Smooth muscle cell (in vitro differentiated cells): Measurements from ENCODE around the gene ARMC9. TPM values are rescaled to one million over a fixed set of nuclear protein-coding genes. Genes with fewer than 3 reads are reported as not detected.
A peak's percentile ranks its signal among the peaks of the same experiment; 100 is the strongest.

ENCODE experiments used
- DNase-seq: peaks from one replicate; lab custom pipeline; 2025; ENCODE audit not compliant: unreplicated experiment; lab: John Stamatoyannopoulos, UW
- H2AFZ ChIP-seq: fragments of 200-600 bp; sonication (generic); 2 replicates; pipeline ENCODE4 v1.6.0; 2016; ENCODE audit warnings: antibody characterized with exemption, low read depth, mild to moderate bottlenecking
- H3F3A ChIP-seq: fragments of 200-600 bp; sonication (generic); 2 replicates; pipeline ENCODE4 v1.6.0; 2017; ENCODE audit warnings: antibody characterized with exemption, low read depth
- H3K27ac ChIP-seq: fragments of 200-600 bp; sonication (generic); 2 replicates; pipeline ENCODE4 v1.5.1; 2016; ENCODE audit warnings: low read depth, mild to moderate bottlenecking
- H3K27me3 ChIP-seq: fragments of 200-600 bp; sonication (generic); 2 replicates; pipeline ENCODE4 v1.6.1; 2016; ENCODE audit warnings: low read depth, mild to moderate bottlenecking
- H3K36me3 ChIP-seq: fragments of 200-600 bp; sonication (generic); 2 replicates; pipeline ENCODE4 v1.5.1; 2016; ENCODE audit warnings: low read depth
- H3K4me1 ChIP-seq: fragments of 200-600 bp; sonication (generic); 2 replicates; pipeline ENCODE4 v1.5.1; 2016; ENCODE audit warnings: low read depth
- H3K4me2 ChIP-seq: fragments of 200-600 bp; sonication (generic); 2 replicates; pipeline ENCODE4 v1.6.0; 2016; ENCODE audit warnings: mild to moderate bottlenecking
- H3K4me3 ChIP-seq: fragments of 200-600 bp; sonication (generic); 2 replicates; pipeline ENCODE4 v1.5.1; 2016; ENCODE audit warnings: mild to moderate bottlenecking
- H3K79me2 ChIP-seq: fragments of 200-600 bp; sonication (generic); 2 replicates; pipeline ENCODE4 v1.6.0; 2016; ENCODE audit warnings: low read depth, mild to moderate bottlenecking
- H3K9ac ChIP-seq: fragments of 200-600 bp; sonication (generic); 2 replicates; pipeline ENCODE4 v1.6.0; 2016; ENCODE audit warnings: low read depth
- H3K9me3 ChIP-seq: fragments of 200-600 bp; sonication (generic); replicated peaks from 2 replicates; pipeline ENCODE4 v1.5.1; 2016; ENCODE audit warnings: low read depth
- H4K20me1 ChIP-seq: fragments of 200-600 bp; sonication (generic); 2 replicates; pipeline ENCODE4 v1.6.0; 2016; ENCODE audit warnings: low read depth
- WGBS: methylation state at CpG from one replicate; pipeline ENCODE4 v1.1.7; 2016; ENCODE audit warnings: low lambda C conversion rate; 5-methylcytosine and 5-hydroxymethylcytosine counted together
- polyA plus RNA-seq: library from polyadenylated mRNA; unstranded; fragments of >200 nt; fragmentation: Nextera tagmentation; extraction: Ambion mirVana; gene quantifications from 2 replicates; pipeline ENCODE4 v1.2.1, GENCODE V29; 2016
- total RNA-seq: library from RNA; depleted of rRNA; stranded (reverse); fragments of >200 nt; gene quantifications from 2 replicates; pipeline ENCODE4 v1.2.3, GENCODE V29; 2014
- TF ChIP-seq, protein P1 (sequence below): fragments of 200-600 bp; sonication (generic); IDR thresholded peaks from 2 replicates; pipeline ENCODE4 v1.5.1; 2017; ENCODE audit warnings: borderline replicate concordance, mild to moderate bottlenecking, antibody characterized with exemption; ENCODE audit not compliant: insufficient read depth, poor library complexity, severe bottlenecking

ARMC9 gene
- total and polyA plus RNA-seq, 2 experiments from 2014 or later, result 34.7 to 51.0 TPM

DNA sequence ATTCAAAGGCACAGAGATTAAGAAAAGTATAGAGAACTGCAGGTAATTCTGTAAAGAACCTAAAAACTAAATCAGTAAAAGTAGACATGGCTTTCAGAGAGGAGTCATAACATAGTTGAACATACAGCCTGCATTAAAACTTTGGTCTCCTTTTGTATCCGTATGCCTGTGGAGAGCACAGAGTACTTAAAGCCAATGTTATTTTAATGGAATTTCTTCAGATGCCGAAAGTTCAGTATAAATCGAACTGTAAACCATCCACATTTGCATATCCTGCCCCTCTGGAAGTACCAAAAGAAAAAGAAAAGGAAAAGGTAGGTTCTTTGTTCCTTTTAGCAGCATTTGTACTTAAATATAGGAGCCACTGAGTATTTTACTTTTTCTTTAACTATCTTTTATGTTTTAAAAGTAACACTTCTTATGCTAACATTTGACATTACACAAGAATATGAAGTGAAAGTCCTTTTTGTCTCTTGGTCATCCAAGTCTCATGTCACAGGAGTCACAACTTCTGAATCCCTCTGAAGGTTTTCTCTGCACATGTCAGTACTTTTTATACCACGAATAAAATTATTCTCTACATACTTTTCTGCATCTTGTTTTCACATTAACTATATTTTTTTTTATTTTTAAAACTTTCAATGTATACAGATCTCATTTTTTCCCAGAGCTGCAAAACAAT, 34.9 kb upstream of the ARMC9 start:
- H2AFZ ChIP-seq, result no peak overlapping the region
- DNase-seq, result no peak
- H3K27ac ChIP-seq, result peak overlapping the region; percentile 93
- no peak overlapping the region for H3K4me3 ChIP-seq
- TF ChIP-seq, protein P1, sequence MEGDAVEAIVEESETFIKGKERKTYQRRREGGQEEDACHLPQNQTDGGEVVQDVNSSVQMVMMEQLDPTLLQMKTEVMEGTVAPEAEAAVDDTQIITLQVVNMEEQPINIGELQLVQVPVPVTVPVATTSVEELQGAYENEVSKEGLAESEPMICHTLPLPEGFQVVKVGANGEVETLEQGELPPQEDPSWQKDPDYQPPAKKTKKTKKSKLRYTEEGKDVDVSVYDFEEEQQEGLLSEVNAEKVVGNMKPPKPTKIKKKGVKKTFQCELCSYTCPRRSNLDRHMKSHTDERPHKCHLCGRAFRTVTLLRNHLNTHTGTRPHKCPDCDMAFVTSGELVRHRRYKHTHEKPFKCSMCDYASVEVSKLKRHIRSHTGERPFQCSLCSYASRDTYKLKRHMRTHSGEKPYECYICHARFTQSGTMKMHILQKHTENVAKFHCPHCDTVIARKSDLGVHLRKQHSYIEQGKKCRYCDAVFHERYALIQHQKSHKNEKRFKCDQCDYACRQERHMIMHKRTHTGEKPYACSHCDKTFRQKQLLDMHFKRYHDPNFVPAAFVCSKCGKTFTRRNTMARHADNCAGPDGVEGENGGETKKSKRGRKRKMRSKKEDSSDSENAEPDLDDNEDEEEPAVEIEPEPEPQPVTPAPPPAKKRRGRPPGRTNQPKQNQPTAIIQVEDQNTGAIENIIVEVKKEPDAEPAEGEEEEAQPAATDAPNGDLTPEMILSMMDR, result no peak
- H3K4me2 ChIP-seq, result no peak overlapping the region
- H3K9me3 ChIP-seq, result no peaks in the 10 kb centered on the region
- H3F3A ChIP-seq, result peaks cover 26% of the 10 kb centered on the region
- H3K79me2 ChIP-seq, result no peaks in the 10 kb centered on the region
- peaks cover 5% of the 10 kb centered on the region for H3K4me1 ChIP-seq
- H3K36me3 ChIP-seq, result peaks cover 4% of the 10 kb centered on the region
- 92% methylated on average over 4 of the region's 4 CpGs for WGBS
- H3K9ac ChIP-seq, result no peak overlapping the region
- no peaks in the 10 kb centered on the region for H4K20me1 ChIP-seq
- no peaks in the 10 kb centered on the region for H3K27me3 ChIP-seq

DNA sequence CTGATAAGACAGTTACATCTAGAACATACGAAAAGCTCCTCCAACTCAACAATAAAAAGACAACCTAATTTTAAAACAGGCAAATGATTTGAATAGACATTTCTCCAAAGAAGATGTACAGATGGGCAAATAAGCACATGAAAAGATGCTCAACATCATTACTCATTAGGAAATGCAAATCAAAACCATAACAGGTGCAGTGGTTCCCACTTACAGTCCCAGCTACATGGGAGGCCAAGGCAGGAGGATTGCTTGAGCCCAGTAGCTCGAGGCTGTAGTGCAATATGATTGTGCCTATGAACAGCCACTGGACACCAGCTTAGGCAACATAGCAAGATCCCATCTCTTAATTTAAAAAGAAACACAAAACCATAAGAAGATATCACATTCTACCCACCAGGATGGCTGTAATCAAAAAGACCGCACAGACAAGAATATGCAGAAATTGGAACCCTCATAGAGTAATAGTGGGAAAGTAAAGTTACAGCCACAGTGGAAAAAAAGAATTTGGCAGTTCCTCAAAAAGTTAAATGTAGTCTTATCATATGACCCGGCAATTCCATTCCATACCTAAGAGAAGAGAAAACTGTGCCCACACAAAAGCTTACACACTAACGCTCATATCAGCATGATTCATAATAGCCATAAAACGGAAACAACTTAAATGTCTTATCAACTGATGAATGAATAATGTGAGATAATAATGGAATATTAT, 30.5 kb upstream of the ARMC9 start:
- H4K20me1 ChIP-seq, result no peaks in the 10 kb centered on the region
- H3K4me2 ChIP-seq, result no peak overlapping the region
- H3K9me3 ChIP-seq, result no peaks in the 10 kb centered on the region
- H3K27me3 ChIP-seq, result no peaks in the 10 kb centered on the region
- DNase-seq, result no peak
- no peaks in the 10 kb centered on the region for H3K79me2 ChIP-seq
- no peaks in the 10 kb centered on the region for H3K4me1 ChIP-seq
- WGBS, result 61% methylated on average over 6 of the region's 6 CpGs
- H2AFZ ChIP-seq, result no peak overlapping the region
- peak overlapping the region; percentile 73 for H3K27ac ChIP-seq
- H3K4me3 ChIP-seq, result no peak overlapping the region
- H3F3A ChIP-seq, result peaks cover 6% of the 10 kb centered on the region
- peaks cover 4% of the 10 kb centered on the region for H3K36me3 ChIP-seq
- TF ChIP-seq, protein P1, result no peak
- H3K9ac ChIP-seq, result no peak overlapping the region

DNA sequence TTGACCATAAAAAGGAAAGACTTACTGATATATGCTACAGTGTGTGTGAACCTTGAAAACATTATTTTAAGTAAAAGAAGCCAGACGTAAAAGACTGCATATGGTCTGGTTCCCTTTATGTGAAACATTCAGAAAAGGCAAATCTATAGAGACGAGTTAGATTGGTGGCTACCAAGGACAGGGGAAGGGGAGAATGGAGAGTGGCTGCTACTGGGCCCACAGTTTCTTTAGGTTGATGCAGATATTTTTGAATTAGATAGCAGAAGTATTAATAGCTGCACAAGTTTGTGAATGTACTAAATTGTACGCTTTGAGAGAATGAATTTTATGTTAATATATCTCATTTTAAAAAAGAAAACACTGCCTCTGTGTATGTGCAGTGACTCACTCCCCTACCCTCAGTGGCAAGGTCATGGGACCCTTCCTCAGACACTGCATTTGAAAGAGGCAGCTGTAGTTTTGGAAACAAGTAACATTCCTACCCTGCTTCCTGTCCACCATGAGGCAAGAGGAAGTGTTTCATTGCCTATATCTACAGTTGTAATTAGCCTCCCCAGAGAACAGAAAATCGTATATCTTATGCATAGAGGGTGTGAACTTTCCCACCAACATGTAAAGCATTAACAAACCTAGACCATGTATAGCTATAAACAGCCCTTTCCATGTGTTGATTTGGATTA, 29.8 kb upstream of the ARMC9 start:
- Histone ChIP-seq H3K4me1 (no peaks in the 10 kb centered on the region), H3F3A (peaks cover 6% of the 10 kb centered on the region), H3K4me2 (no peak overlapping the region), H4K20me1 (no peaks in the 10 kb centered on the region), H3K9me3 (no peaks in the 10 kb centered on the region), H3K9ac (no peak overlapping the region), H3K4me3 (no peak overlapping the region), H3K36me3 (peaks cover 4% of the 10 kb centered on the region), H2AFZ (no peak overlapping the region), H3K27me3 (no peaks in the 10 kb centered on the region), H3K79me2 (no peaks in the 10 kb centered on the region), H3K27ac (peak overlapping the region; percentile 73)
- DNase-seq, result no peak
- TF ChIP-seq, protein P1, result no peak
- WGBS, result 74% methylated on average over 4 of the region's 4 CpGs
